ENCODE results near the gene ATN1.

- TF ChIP-seq CREB3 (tag; conservative IDR thresholded peaks at IDR 0.05; ENCODE audit: low read depth) = no peak
- TF ChIP-seq ZSCAN32 (CRISPR knock-in tag; IDR thresholded peaks at IDR 0.05) = no peak
- TF ChIP-seq KLF1 (tag; IDR thresholded peaks at IDR 0.05) = no peak
- TF ChIP-seq, protein P1, sequence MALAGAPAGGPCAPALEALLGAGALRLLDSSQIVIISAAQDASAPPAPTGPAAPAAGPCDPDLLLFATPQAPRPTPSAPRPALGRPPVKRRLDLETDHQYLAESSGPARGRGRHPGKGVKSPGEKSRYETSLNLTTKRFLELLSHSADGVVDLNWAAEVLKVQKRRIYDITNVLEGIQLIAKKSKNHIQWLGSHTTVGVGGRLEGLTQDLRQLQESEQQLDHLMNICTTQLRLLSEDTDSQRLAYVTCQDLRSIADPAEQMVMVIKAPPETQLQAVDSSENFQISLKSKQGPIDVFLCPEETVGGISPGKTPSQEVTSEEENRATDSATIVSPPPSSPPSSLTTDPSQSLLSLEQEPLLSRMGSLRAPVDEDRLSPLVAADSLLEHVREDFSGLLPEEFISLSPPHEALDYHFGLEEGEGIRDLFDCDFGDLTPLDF (CRISPR knock-in tag; IDR thresholded peaks at IDR 0.05) = no peak
- TF ChIP-seq, protein P2, sequence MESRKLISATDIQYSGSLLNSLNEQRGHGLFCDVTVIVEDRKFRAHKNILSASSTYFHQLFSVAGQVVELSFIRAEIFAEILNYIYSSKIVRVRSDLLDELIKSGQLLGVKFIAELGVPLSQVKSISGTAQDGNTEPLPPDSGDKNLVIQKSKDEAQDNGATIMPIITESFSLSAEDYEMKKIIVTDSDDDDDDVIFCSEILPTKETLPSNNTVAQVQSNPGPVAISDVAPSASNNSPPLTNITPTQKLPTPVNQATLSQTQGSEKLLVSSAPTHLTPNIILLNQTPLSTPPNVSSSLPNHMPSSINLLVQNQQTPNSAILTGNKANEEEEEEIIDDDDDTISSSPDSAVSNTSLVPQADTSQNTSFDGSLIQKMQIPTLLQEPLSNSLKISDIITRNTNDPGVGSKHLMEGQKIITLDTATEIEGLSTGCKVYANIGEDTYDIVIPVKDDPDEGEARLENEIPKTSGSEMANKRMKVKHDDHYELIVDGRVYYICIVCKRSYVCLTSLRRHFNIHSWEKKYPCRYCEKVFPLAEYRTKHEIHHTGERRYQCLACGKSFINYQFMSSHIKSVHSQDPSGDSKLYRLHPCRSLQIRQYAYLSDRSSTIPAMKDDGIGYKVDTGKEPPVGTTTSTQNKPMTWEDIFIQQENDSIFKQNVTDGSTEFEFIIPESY (CRISPR knock-in tag; IDR thresholded peaks at IDR 0.05) = no peak
- no peak for TF ChIP-seq CHD2 (IDR thresholded peaks at IDR 0.05; ENCODE audit: low read depth, low read length)
- TF ChIP-seq CCAR2 (IDR thresholded peaks at IDR 0.05; ENCODE audit: low read depth, low read length) = no peak
- TF ChIP-seq CHD1 (IDR thresholded peaks at IDR 0.05; ENCODE audit: low read length) = no peak
- no peak for TF ChIP-seq BCLAF1 (IDR thresholded peaks at IDR 0.05; ENCODE audit: borderline replicate concordance in 1 of 2, control insufficient read depth in 1 of 2, low read depth in 2 of 2, low read length in 1 of 2)
These were observed 24.0 kb upstream of the ATN1 start for GRCh38 chr12:6903722-6904121.

Measured in K562 (cell line).